GM19193 (cell line): ENCODE results near the gene UTP20.

Experiments used
- POLR2A ChIP-seq: IDR thresholded peaks from 4 replicates; pipeline ENCODE4 v1.6.1; 2011; ENCODE audit not compliant: insufficient read depth, insufficient read length; ENCODE audit errors: extremely low read depth

Gene UTP20

GRCh38 chr12:101305226-101305779 lies 25.4 kb downstream of the UTP20 start:
- no peak for TF ChIP-seq POLR2A

GRCh38 chr12:101305794-101306193 lies 25.9 kb downstream of the UTP20 start:
- TF ChIP-seq POLR2A = no peak

- no peak for TF ChIP-seq POLR2A
Observed at GRCh38 chr12:101322480-101322879, 42.6 kb downstream of the UTP20 start.

GRCh38 chr12:101323255-101323654 lies 43.4 kb downstream of the UTP20 start:
- TF ChIP-seq POLR2A = no peak

GRCh38 chr12:101325590-101325989 lies 45.7 kb downstream of the UTP20 start:
- TF ChIP-seq POLR2A = no peak

- TF ChIP-seq POLR2A = no peak
Observed at GRCh38 chr12:101327051-101327450, 47.1 kb downstream of the UTP20 start.

GRCh38 chr12:101327546-101327945 lies 47.6 kb downstream of the UTP20 start:
- TF ChIP-seq POLR2A = no peak

GRCh38 chr12:101328917-101329316 lies 49.0 kb downstream of the UTP20 start:
- TF ChIP-seq POLR2A = no peak

GRCh38 chr12:101330631-101331030 lies 50.7 kb downstream of the UTP20 start:
- no peak for TF ChIP-seq POLR2A

GRCh38 chr12:101336437-101336836 lies 56.5 kb downstream of the UTP20 start:
- TF ChIP-seq POLR2A = no peak

GRCh38 chr12:101338087-101338486 lies 58.2 kb downstream of the UTP20 start:
- TF ChIP-seq POLR2A = no peak

GRCh38 chr12:101343893-101344292 lies 64.0 kb downstream of the UTP20 start:
- TF ChIP-seq POLR2A = no peak

- no peak for TF ChIP-seq POLR2A
Observed at GRCh38 chr12:101351682-101352081, 71.8 kb downstream of the UTP20 start.

GRCh38 chr12:101356794-101357193 lies 76.9 kb downstream of the UTP20 start:
- no peak for TF ChIP-seq POLR2A

GRCh38 chr12:101361455-101361854 lies 81.5 kb downstream of the UTP20 start:
- no peak for TF ChIP-seq POLR2A

- no peak for TF ChIP-seq POLR2A
Observed at GRCh38 chr12:101368016-101368415, 88.1 kb downstream of the UTP20 start.

- no peak for TF ChIP-seq POLR2A
Observed at GRCh38 chr12:101372431-101372830, 92.5 kb downstream of the UTP20 start.
